Activated CD4-positive, alpha-beta T cell treated with anti-CD3 and anti-CD28 coated beads, Interleukin-2, amount 10 ng/mL, durations not matched to agents 7 days and 5 days (primary cell): ENCODE data around the gene VWA5B1. TPM values are rescaled to one million over a fixed set of nuclear protein-coding genes. Genes with fewer than 3 reads are reported as not detected.

Experiments used
- CTCF ChIA-PET: fragments of 350-600 bp; sonication (Branson Sonifier 250); formaldehyde crosslinking; loops from one replicate; lab custom pipeline; 2021; ENCODE audit warnings: antibody characterized with exemption; lab: Charles Lee
- POLR2A ChIA-PET: fragments of 350-600 bp; sonication (Branson Sonifier 250); formaldehyde crosslinking; loops from one replicate; lab custom pipeline; 2021; ENCODE audit warnings: antibody characterized with exemption; lab: Charles Lee
- DNase-seq: peaks from one replicate; pipeline ENCODE4 v3.0.0-alpha.2; 2020
- H3K27ac Mint-ChIP-seq: one replicate; pipeline ENCODE4 v1.8.0; 2021; ENCODE audit warnings: mild to moderate bottlenecking, moderate library complexity, mixed read lengths
- H3K27me3 Mint-ChIP-seq: one replicate; pipeline ENCODE4 v1.8.0; 2021; ENCODE audit warnings: mixed read lengths
- H3K36me3 Mint-ChIP-seq: one replicate; pipeline ENCODE4 v1.8.0; 2021; ENCODE audit warnings: low read depth, mixed read lengths
- H3K4me1 Mint-ChIP-seq: one replicate; pipeline ENCODE4 v1.8.0; 2021; ENCODE audit warnings: mixed read lengths
- H3K4me3 Mint-ChIP-seq: one replicate; pipeline ENCODE4 v1.8.0; 2021; ENCODE audit warnings: mild to moderate bottlenecking, moderate library complexity, mixed read lengths
- H3K9me3 Mint-ChIP-seq: one replicate; pipeline ENCODE4 v1.8.0; 2021; ENCODE audit warnings: mixed read lengths
- total RNA-seq, 2 experiments: library from RNA; stranded (reverse); gene quantifications; one replicate each; pipeline ENCODE4 v1.2.3, GENCODE V29; 2021

Gene VWA5B1
- total RNA-seq, 2 experiments from 2014 or later, result 0.15 TPM; not detected in 1

DNA sequence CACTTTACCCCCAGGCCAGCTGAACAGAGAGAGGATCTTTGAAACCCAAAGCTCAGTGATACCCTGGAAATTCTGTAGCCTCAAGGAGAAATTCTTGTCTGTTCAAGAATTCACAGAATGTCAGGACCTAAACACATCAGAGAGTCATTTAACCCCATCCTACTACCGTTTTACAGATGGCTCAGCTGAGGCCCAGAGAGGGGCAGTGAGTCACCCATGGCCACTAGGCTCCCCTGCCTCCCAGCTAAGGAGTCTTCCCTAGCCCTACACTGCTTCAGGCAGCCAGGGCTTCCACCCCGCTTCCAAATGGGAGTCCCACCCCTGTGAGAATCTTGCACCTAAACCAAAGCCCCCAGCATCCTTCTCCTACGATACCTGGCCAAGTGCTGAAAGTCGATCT is 28.3 kb downstream of the VWA5B1 start:
- POLR2A ChIA-PET, result no interaction called here
- Mint-ChIP-seq H3K27ac (no peak overlapping the region), H3K4me3 (no peak overlapping the region), H3K9me3 (no peaks in the 10 kb centered on the region), H3K27me3 (peaks cover 10% of the 10 kb centered on the region), H3K4me1 (peaks cover 33% of the 10 kb centered on the region), H3K36me3 (no peaks in the 10 kb centered on the region)
- no peak for DNase-seq
- CTCF ChIA-PET, result no interaction called here

DNA sequence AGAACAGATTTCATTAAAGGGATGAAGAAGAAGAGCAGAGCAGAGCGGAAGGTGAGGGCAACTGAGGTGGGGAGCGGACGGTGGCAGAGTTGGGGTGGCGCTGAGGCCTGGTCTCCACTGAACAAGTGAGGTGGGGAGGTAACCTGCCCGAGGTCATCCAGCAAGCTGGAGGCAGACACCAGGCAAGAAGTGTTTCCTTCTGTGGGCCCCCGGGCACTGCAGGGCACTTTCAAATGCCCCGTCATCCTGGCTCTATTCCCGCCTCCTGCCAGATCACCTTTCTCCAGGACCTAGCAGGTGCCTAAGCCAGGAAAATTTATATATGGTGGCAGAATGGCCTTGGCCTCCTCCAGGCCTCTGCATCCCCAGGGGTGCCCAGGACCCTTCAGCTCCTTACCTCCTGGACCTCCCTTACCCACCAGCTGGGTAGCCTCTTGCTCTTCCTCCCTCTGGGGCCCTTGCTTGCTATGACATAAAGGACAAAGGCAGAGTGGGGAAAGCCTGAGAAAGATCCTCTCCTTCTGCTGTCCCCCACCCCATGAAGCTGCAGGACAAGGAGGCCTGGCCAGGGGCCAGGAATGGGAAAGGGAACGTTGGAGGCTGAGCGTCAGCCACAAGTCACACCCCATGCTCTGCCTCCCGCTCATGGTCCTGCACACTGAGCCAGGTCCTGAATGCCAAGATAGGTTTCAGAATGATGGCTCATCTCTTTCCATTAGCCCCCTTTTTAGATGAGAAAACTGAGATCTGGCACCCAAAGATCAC is 29.0 kb downstream of the VWA5B1 start:
- Mint-ChIP-seq H3K27me3 (peaks cover 10% of the 10 kb centered on the region), H3K4me3 (no peak overlapping the region), H3K9me3 (no peaks in the 10 kb centered on the region), H3K27ac (no peak overlapping the region), H3K4me1 (peaks cover 33% of the 10 kb centered on the region), H3K36me3 (no peaks in the 10 kb centered on the region)
- DNase-seq, result no peak
- ChIA-PET CTCF (no interaction called here), POLR2A (no interaction called here)

GRCh38 chr1:20320704-20321103 is 30.0 kb downstream of the VWA5B1 start:
- ChIA-PET POLR2A (no interaction called here), CTCF (interaction anchor here (0.6 kb wide), 2 partner anchors 37 to 53 kb away, joined by 3 read pairs; no protein-coding TSS in a partner anchor)
- Mint-ChIP-seq H3K4me3 (no peak overlapping the region), H3K9me3 (no peaks in the 10 kb centered on the region), H3K36me3 (no peaks in the 10 kb centered on the region), H3K27ac (no peak overlapping the region), H3K27me3 (peaks cover 9% of the 10 kb centered on the region), H3K4me1 (peaks cover 33% of the 10 kb centered on the region)
- no peak for DNase-seq

- ChIA-PET POLR2A (no interaction called here), CTCF (no interaction called here)
- H3K4me3 Mint-ChIP-seq, result peak overlapping the region; percentile 45
These were observed 30.9 kb downstream of the VWA5B1 start for GRCh38 chr1:20321573-20321972.

DNA sequence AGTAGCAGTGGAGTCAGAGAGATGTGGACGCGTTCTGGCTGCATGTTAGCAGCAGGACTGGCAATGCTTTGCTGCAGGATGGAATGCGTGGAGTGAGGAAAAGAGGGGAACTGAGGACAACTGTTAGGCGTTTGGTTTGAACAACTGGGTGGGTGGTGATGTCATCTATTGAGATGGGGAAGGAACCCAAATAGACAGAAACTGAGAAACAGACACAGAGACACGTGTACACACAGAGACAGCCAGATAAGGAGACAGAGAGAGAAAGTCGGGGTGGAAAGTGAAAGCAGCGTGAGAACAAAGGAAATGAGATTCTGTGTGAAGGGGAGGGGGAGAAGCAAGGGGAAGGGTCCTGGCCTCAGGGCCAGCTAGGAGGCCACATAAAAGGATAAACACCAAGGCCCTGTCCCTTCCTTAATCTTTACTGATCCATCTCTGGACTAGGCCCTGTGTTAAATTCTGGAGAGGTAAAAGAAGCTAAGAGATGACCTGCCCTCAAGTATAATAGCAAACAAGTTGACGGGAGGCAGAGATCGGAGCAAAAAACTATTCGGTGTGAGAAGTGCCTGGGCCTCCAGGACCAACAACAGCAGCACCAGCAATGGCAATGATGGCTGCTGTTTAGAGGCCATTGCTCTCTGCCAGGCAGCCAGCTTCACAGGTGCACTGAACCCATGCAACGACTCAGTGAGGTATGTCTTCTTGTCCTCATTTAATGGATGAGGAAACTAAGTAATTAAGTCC is 31.6 kb downstream of the VWA5B1 start:
- DNase-seq, result peak; percentile 44
- Mint-ChIP-seq H3K27ac (peak overlapping the region; percentile 71), H3K9me3 (no peaks in the 10 kb centered on the region), H3K4me3 (peak overlapping the region; percentile 45), H3K27me3 (peaks cover 20% of the 10 kb centered on the region), H3K4me1 (peaks cover 33% of the 10 kb centered on the region), H3K36me3 (no peaks in the 10 kb centered on the region)
- POLR2A ChIA-PET, result no interaction called here
- CTCF ChIA-PET, result no interaction called here

More at GRCh38 chr1:20321573-20321972, 30.9 kb downstream of the VWA5B1 start:
- H3K27ac Mint-ChIP-seq, result peak overlapping the region; percentile 71
- no peaks in the 10 kb centered on the region for H3K9me3 Mint-ChIP-seq
- H3K27me3 Mint-ChIP-seq, result peaks cover 14% of the 10 kb centered on the region
- H3K4me1 Mint-ChIP-seq, result peaks cover 33% of the 10 kb centered on the region
- DNase-seq, result no peak
- H3K36me3 Mint-ChIP-seq, result no peaks in the 10 kb centered on the region

- POLR2A ChIA-PET, result no interaction called here
- CTCF ChIA-PET, result interaction anchor here (1.1 kb wide), 1 partner anchor 39 kb away, joined by 3 read pairs; no protein-coding TSS in a partner anchor
- Mint-ChIP-seq H3K36me3 (no peaks in the 10 kb centered on the region), H3K27ac (peak overlapping the region; percentile 71), H3K4me3 (peak overlapping the region; percentile 45), H3K27me3 (peaks cover 21% of the 10 kb centered on the region), H3K4me1 (peaks cover 33% of the 10 kb centered on the region), H3K9me3 (no peaks in the 10 kb centered on the region)
- peak; percentile 53 for DNase-seq
These were observed 32.3 kb downstream of the VWA5B1 start for GRCh38 chr1:20322825-20323612.

- H3K27me3 Mint-ChIP-seq, result peaks cover 21% of the 10 kb centered on the region
These were observed 32.9 kb downstream of the VWA5B1 start for GRCh38 chr1:20323613-20323920.

GRCh38 chr1:20324704-20325406 is 34.2 kb downstream of the VWA5B1 start:
- H3K27me3 Mint-ChIP-seq, result peaks cover 23% of the 10 kb centered on the region

More at GRCh38 chr1:20323613-20323920, 32.9 kb downstream of the VWA5B1 start:
- Mint-ChIP-seq H3K9me3 (no peaks in the 10 kb centered on the region), H3K27ac (peak overlapping the region; percentile 71), H3K36me3 (no peaks in the 10 kb centered on the region), H3K4me1 (peaks cover 33% of the 10 kb centered on the region), H3K4me3 (no peak overlapping the region)
- ChIA-PET POLR2A (no interaction called here), CTCF (interaction anchor here (0.6 to 1.1 kb wide), 2 partner anchors 39 to 516 kb away, joined by 3 read pairs; no protein-coding TSS in a partner anchor)
- no peak for DNase-seq

GRCh38 chr1:20325407-20325843 is 34.8 kb downstream of the VWA5B1 start:
- Mint-ChIP-seq H3K4me1 (peaks cover 33% of the 10 kb centered on the region), H3K4me3 (no peak overlapping the region), H3K9me3 (no peaks in the 10 kb centered on the region), H3K27ac (no peak overlapping the region), H3K36me3 (no peaks in the 10 kb centered on the region), H3K27me3 (peaks cover 23% of the 10 kb centered on the region)
- ChIA-PET POLR2A (no interaction called here), CTCF (no interaction called here)
- no peak for DNase-seq

More at GRCh38 chr1:20324704-20325406, 34.2 kb downstream of the VWA5B1 start:
- no peaks in the 10 kb centered on the region for H3K36me3 Mint-ChIP-seq
- H3K4me1 Mint-ChIP-seq, result peaks cover 33% of the 10 kb centered on the region
- CTCF ChIA-PET, result interaction anchor here (1.2 kb wide), 1 partner anchor 87 kb away, joined by 3 read pairs; no protein-coding TSS in a partner anchor
- H3K9me3 Mint-ChIP-seq, result no peaks in the 10 kb centered on the region
- POLR2A ChIA-PET, result no interaction called here
- no peak overlapping the region for H3K4me3 Mint-ChIP-seq
- no peak overlapping the region for H3K27ac Mint-ChIP-seq
- no peak for DNase-seq

DNA sequence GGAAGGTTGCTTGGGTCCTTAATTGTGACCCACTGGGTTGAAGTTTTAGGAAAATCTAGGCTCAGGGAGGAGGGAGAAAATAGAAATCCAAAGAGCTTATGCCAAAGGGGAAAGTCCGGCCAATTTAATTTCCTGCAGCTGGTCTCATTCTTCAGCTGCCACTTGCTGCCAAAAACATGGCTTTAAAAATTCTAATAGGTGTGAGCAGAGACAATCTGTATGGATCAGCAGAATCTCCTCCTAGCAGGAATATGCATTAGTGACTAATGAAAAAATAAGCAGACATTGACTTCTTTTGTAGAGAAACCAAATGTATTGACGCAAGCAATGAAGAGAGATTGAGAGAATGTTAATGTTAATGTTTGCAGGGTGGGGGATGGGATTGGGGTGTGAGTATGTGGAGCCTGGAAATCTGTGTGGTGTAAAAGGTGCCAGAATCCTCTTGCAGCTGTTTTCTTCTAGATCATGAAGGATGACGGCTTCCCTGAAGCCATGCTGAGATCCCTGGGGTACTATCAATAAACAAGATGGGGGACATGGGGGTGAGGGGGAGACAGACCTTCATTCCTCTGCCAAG is 35.3 kb downstream of the VWA5B1 start:
- H3K27ac Mint-ChIP-seq, result no peak overlapping the region
- ChIA-PET CTCF (no interaction called here), POLR2A (no interaction called here)
- DNase-seq, result no peak
- H3K9me3 Mint-ChIP-seq, result no peaks in the 10 kb centered on the region
- H3K36me3 Mint-ChIP-seq, result no peaks in the 10 kb centered on the region
- H3K27me3 Mint-ChIP-seq, result peaks cover 20% of the 10 kb centered on the region
- H3K4me3 Mint-ChIP-seq, result no peak overlapping the region
- peaks cover 29% of the 10 kb centered on the region for H3K4me1 Mint-ChIP-seq

- no peaks in the 10 kb centered on the region for H3K36me3 Mint-ChIP-seq
- peaks cover 18% of the 10 kb centered on the region for H3K27me3 Mint-ChIP-seq
- no peak overlapping the region for H3K4me3 Mint-ChIP-seq
- ChIA-PET CTCF (no interaction called here), POLR2A (no interaction called here)
- no peaks in the 10 kb centered on the region for H3K9me3 Mint-ChIP-seq
- DNase-seq, result no peak
- H3K27ac Mint-ChIP-seq, result no peak overlapping the region
- peaks cover 14% of the 10 kb centered on the region for H3K4me1 Mint-ChIP-seq
These were observed 36.8 kb downstream of the VWA5B1 start for GRCh38 chr1:20327467-20327866.

GRCh38 chr1:20328201-20328600 is 37.5 kb downstream of the VWA5B1 start:
- Mint-ChIP-seq H3K9me3 (no peaks in the 10 kb centered on the region), H3K27ac (no peak overlapping the region), H3K36me3 (no peaks in the 10 kb centered on the region), H3K27me3 (peaks cover 18% of the 10 kb centered on the region), H3K4me1 (peaks cover 7% of the 10 kb centered on the region), H3K4me3 (no peak overlapping the region)
- ChIA-PET POLR2A (no interaction called here), CTCF (no interaction called here)
- DNase-seq, result no peak
